ENCODE results near the gene NHEJ1.

NHEJ1 gene

DNA sequence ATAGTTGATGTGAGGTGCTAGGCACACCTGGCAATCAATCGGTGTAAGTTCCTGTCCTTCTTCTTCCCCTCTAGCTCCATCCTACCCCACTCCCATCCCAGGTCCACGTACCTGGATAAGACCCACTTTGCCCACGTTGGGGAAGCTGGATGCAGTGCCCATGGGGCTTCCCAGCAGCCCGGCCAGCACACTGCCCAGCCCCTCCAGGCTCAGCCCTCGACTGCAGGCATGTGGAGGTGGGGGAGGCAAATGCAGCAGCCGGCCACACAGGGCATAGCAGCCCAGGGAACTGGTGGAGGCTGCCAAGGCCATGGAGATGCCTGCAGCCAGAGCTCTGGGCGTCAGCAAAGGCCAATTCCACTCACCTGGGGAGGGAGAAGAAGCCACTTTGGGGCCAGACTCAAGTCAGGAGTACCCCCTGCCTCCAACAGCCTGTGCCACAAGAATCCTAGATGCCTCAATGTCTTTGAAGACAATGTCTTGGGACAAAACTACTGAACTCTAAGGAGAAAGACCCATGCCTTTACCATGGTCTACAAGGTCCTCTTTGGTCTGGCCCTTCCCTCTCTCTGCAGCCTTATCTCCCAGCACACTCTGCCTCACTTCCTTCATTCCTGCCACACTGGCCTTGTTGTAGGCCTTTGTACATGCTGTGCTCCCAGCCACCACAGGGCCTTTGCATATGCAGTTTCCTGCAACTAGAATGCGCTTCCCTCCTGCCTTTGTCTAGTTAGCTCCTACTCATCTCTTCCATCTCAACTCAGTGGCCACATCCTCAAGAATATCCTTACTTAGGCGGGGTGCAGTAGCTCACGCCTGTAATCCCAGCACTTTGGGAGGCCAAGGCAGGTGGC is 4.7 kb upstream of the NHEJ1 start:
- H3K9me3 ChIP-seq (ENCODE audit: control insufficient read depth in 5 of 5, low read length in 5 of 5), result no peaks in the 10 kb centered on the region
- no peaks in the 10 kb centered on the region for H3K36me3 ChIP-seq (ENCODE audit: control insufficient read depth in 5 of 5, insufficient read depth in 5 of 5, low read length in 5 of 5)
- no peak overlapping the region for H3K27ac ChIP-seq (ENCODE audit: low read depth, low read length)
- H3K27me3 ChIP-seq (ENCODE audit: control insufficient read depth in 5 of 5, insufficient read depth in 4 of 5, low read length in 5 of 5), result no peaks in the 10 kb centered on the region
- H3K9ac ChIP-seq (ENCODE audit: low read length in 5 of 5), result peak overlapping the region in 1 of 5 donors; percentile 43
- H3K4me1 ChIP-seq (ENCODE audit: control insufficient read depth in 5 of 5, insufficient read depth in 5 of 5, low read length in 5 of 5), result peaks cover 2 to 6% (median 5%) of the 10 kb centered on the region in 5 donors
- no peak overlapping the region for H3K4me3 ChIP-seq (ENCODE audit: low read depth in 1 of 5, low read length in 5 of 5)

DNA sequence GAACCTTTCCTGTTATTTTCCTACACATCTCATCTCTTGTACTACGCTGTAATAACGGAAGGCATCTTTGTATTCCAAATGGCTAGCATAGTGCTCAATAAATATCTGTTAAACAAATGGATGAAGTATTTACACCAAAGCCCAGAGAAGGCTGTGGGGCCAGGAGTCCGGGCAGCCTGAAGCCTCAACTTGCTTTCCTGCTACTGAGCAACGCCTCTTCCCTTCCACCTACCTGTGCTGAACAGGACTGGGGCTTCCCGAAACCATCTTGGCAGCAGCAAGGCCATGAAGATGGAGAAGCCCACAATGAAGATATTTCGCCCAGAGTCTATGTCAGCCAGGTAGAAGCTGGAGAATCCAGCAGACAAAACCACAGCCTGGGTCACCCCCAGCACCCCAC is 2.5 kb upstream of the NHEJ1 start:
- no peaks in the 10 kb centered on the region for H3K27me3 ChIP-seq (ENCODE audit: control insufficient read depth in 5 of 5, insufficient read depth in 4 of 5, low read length in 5 of 5)
- H3K4me3 ChIP-seq (ENCODE audit: low read depth in 1 of 5, low read length in 5 of 5), result no peak overlapping the region
- no peaks in the 10 kb centered on the region for H3K9me3 ChIP-seq (ENCODE audit: control insufficient read depth in 5 of 5, low read length in 5 of 5)
- H3K4me1 ChIP-seq (ENCODE audit: control insufficient read depth in 5 of 5, insufficient read depth in 5 of 5, low read length in 5 of 5), result peaks cover 2 to 13% (median 11%) of the 10 kb centered on the region in 5 donors
- no peak overlapping the region for H3K9ac ChIP-seq (ENCODE audit: low read length in 5 of 5)
- no peak overlapping the region for H3K27ac ChIP-seq (ENCODE audit: low read depth, low read length)
- no peaks in the 10 kb centered on the region for H3K36me3 ChIP-seq (ENCODE audit: control insufficient read depth in 5 of 5, insufficient read depth in 5 of 5, low read length in 5 of 5)

DNA sequence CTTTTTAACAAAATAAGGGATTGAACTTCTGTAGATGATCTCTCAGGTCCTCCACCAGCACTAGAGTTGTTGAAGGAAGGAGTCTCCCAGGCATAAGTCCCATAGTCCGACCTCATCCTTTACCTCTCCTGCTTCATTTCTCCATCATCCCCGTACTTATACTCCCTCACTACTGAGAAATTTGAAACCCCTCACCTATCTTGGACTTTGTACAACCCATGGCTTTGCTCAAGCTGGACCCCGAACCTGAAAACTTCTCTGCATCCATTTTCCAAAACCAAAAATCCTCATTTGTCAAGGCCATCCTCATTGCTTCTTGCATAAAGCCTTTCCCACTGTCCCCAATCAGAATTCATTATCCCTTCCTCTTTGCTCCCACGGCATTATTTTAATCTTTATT is 482 bp upstream of the NHEJ1 start:
- Histone ChIP-seq H3K36me3 (ENCODE audit: control insufficient read depth in 5 of 5, insufficient read depth in 5 of 5, low read length in 5 of 5) (peaks cover 14 to 19% (median 15%) of the 10 kb centered on the region in 5 donors), H3K4me1 (ENCODE audit: control insufficient read depth in 5 of 5, insufficient read depth in 5 of 5, low read length in 5 of 5) (peaks cover 2 to 13% (median 11%) of the 10 kb centered on the region in 5 donors), H3K27me3 (ENCODE audit: control insufficient read depth in 5 of 5, insufficient read depth in 4 of 5, low read length in 5 of 5) (no peaks in the 10 kb centered on the region), H3K9ac (ENCODE audit: low read length in 5 of 5) (peak overlapping the region in 4 of 5 donors; percentile 17 to 89 (median 70)), H3K27ac (ENCODE audit: low read depth, low read length) (peak overlapping the region; percentile 69), H3K4me3 (ENCODE audit: low read depth in 1 of 5, low read length in 5 of 5) (peak overlapping the region; percentile 55 to 86 (median 80)), H3K9me3 (ENCODE audit: control insufficient read depth in 5 of 5, low read length in 5 of 5) (no peaks in the 10 kb centered on the region)

DNA sequence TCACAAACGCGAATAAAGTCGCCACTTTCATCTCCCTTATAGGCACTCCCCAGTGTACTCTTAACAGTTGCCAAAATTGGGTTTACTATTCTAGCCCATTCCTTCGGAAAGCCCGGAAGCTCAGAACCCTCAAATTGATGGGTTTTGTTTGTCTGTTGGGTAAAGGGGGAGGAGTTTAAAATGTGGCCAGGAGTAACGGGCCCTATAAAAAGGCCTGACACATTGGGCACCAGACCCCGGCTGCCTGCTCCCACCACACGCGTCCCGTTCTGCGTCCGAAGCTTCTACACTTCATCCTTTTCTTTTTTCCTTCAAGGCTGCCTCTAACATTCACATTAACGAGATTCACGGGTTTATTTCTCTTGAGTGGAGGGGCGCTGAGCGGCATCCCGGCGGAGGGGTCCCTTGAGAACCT is 837 bp downstream of the NHEJ1 start:
- Histone ChIP-seq H3K27ac (ENCODE audit: low read depth, low read length) (peak overlapping the region; percentile 69), H3K9me3 (ENCODE audit: control insufficient read depth in 5 of 5, low read length in 5 of 5) (no peaks in the 10 kb centered on the region), H3K36me3 (ENCODE audit: control insufficient read depth in 5 of 5, insufficient read depth in 5 of 5, low read length in 5 of 5) (peaks cover 14 to 19% (median 15%) of the 10 kb centered on the region in 5 donors), H3K4me1 (ENCODE audit: control insufficient read depth in 5 of 5, insufficient read depth in 5 of 5, low read length in 5 of 5) (peaks cover 2 to 13% (median 11%) of the 10 kb centered on the region in 5 donors), H3K27me3 (ENCODE audit: control insufficient read depth in 5 of 5, insufficient read depth in 4 of 5, low read length in 5 of 5) (no peaks in the 10 kb centered on the region), H3K4me3 (ENCODE audit: low read depth in 1 of 5, low read length in 5 of 5) (peak overlapping the region; percentile 51 to 86 (median 80)), H3K9ac (ENCODE audit: low read length in 5 of 5) (peak overlapping the region in 3 of 5 donors; percentile 58 to 89 (median 70))

DNA sequence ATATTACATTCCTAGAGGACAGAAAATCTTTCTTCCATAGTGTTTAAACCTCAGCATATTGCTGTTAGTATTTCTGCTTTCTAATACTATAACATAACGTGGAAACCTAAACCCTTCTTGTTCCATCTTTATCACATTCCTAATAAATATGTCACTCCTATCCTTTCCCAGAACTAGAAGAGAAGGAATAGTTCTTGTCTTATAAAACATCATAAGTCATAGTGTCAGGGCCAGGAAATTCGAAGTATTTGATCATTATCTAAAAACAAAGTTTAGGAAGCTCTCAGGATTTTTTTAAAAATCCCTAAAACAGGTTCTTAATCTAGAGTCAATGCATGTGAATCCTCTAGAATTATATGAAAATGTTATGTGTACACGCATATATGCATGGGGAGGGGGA is 2.0 kb downstream of the NHEJ1 start:
- Histone ChIP-seq H3K36me3 (ENCODE audit: control insufficient read depth in 5 of 5, insufficient read depth in 5 of 5, low read length in 5 of 5) (peaks cover 18 to 26% (median 19%) of the 10 kb centered on the region in 5 donors), H3K4me1 (ENCODE audit: control insufficient read depth in 5 of 5, insufficient read depth in 5 of 5, low read length in 5 of 5) (peaks cover 2 to 13% (median 11%) of the 10 kb centered on the region in 5 donors), H3K27ac (ENCODE audit: low read depth, low read length) (no peak overlapping the region), H3K9ac (ENCODE audit: low read length in 5 of 5) (no peak overlapping the region), H3K4me3 (ENCODE audit: low read depth in 1 of 5, low read length in 5 of 5) (no peak overlapping the region), H3K9me3 (ENCODE audit: control insufficient read depth in 5 of 5, low read length in 5 of 5) (no peaks in the 10 kb centered on the region), H3K27me3 (ENCODE audit: control insufficient read depth in 5 of 5, insufficient read depth in 4 of 5, low read length in 5 of 5) (no peaks in the 10 kb centered on the region)

DNA sequence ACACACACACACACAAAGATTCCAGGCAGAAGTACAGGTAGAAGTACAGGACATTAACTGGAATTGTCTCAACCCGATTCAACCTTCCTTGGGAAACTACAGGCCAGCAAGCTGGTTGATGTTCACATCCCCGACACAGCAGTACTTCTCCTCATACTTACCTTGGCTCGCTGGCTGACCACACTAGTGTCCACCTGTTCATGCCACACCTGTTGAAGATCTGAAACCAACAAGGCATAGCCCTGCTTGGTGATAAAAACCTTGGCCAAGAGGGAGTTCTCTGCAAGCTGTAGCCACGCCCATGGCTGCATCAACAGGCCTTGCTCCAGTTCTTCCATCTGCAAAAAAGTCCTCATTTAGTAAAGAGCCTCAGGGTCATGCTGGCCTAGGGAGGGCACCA is 2.6 kb downstream of the NHEJ1 start:
- Histone ChIP-seq H3K27ac (ENCODE audit: low read depth, low read length) (no peak overlapping the region), H3K4me3 (ENCODE audit: low read depth in 1 of 5, low read length in 5 of 5) (no peak overlapping the region), H3K9ac (ENCODE audit: low read length in 5 of 5) (no peak overlapping the region), H3K9me3 (ENCODE audit: control insufficient read depth in 5 of 5, low read length in 5 of 5) (no peaks in the 10 kb centered on the region), H3K36me3 (ENCODE audit: control insufficient read depth in 5 of 5, insufficient read depth in 5 of 5, low read length in 5 of 5) (peaks cover 18 to 29% (median 22%) of the 10 kb centered on the region in 5 donors), H3K4me1 (ENCODE audit: control insufficient read depth in 5 of 5, insufficient read depth in 5 of 5, low read length in 5 of 5) (peaks cover 2 to 13% (median 11%) of the 10 kb centered on the region in 5 donors), H3K27me3 (ENCODE audit: control insufficient read depth in 5 of 5, insufficient read depth in 4 of 5, low read length in 5 of 5) (no peaks in the 10 kb centered on the region)

DNA sequence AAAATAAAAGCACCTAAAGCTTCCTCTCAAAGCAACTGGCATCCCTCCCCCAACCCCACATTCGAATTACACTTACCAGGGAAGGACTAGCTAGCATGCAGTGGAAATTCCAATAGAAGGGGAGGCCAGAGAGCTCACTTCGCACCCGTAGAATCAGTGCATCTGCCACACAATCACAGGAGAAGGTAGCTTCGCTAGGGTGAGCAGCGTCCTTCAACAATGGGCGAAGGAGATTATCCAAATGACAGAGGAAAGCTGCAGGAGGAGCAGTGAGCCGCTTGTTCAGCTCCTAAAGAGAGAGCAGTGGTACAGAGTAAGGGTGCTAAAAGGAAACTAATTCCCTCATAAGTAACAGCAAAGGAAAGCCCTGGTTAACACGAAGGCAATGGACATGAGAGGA is 3.2 kb downstream of the NHEJ1 start:
- Histone ChIP-seq H3K27ac (ENCODE audit: low read depth, low read length) (no peak overlapping the region), H3K36me3 (ENCODE audit: control insufficient read depth in 5 of 5, insufficient read depth in 5 of 5, low read length in 5 of 5) (peaks cover 18 to 29% (median 22%) of the 10 kb centered on the region in 5 donors), H3K9me3 (ENCODE audit: control insufficient read depth in 5 of 5, low read length in 5 of 5) (no peaks in the 10 kb centered on the region), H3K4me1 (ENCODE audit: control insufficient read depth in 5 of 5, insufficient read depth in 5 of 5, low read length in 5 of 5) (peaks cover 2 to 13% (median 11%) of the 10 kb centered on the region in 5 donors), H3K9ac (ENCODE audit: low read length in 5 of 5) (no peak overlapping the region), H3K27me3 (ENCODE audit: control insufficient read depth in 5 of 5, insufficient read depth in 4 of 5, low read length in 5 of 5) (no peaks in the 10 kb centered on the region), H3K4me3 (ENCODE audit: low read depth in 1 of 5, low read length in 5 of 5) (no peak overlapping the region)

DNA sequence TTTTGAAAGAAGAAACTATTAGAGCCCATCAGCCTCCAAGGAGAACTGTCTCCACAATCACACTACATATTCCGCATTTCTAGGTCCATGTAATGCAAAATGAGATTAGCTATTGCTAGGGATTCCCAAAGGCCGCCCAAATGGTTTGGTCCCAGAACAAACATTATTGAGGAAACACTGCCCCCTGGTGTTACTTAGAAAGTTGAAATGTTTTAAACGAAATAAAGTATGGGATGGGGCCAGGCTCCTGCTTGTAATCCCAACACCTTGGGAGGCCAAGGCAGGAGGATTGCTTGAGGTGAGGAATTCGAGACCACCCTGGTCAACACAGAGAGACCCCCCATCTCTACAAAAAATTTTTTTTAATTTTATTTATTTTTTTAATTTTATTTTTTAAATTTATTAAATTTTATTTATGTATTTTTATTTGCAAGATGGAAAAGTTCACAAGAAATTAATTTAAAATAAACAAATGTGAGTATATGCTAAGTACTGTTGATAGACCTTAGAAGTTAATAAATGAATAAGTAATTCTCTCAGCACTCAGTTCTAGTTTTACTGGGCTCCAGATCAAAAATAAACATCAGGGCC is 5.5 kb downstream of the NHEJ1 start:
- Histone ChIP-seq H3K4me1 (ENCODE audit: control insufficient read depth in 5 of 5, insufficient read depth in 5 of 5, low read length in 5 of 5) (peaks cover 0 to 7% (median 6%) of the 10 kb centered on the region in 5 donors), H3K36me3 (ENCODE audit: control insufficient read depth in 5 of 5, insufficient read depth in 5 of 5, low read length in 5 of 5) (peaks cover 18 to 29% (median 22%) of the 10 kb centered on the region in 5 donors), H3K4me3 (ENCODE audit: low read depth in 1 of 5, low read length in 5 of 5) (no peak overlapping the region), H3K9me3 (ENCODE audit: control insufficient read depth in 5 of 5, low read length in 5 of 5) (no peaks in the 10 kb centered on the region), H3K27me3 (ENCODE audit: control insufficient read depth in 5 of 5, insufficient read depth in 4 of 5, low read length in 5 of 5) (no peaks in the 10 kb centered on the region), H3K9ac (ENCODE audit: low read length in 5 of 5) (no peak overlapping the region), H3K27ac (ENCODE audit: low read depth, low read length) (no peak overlapping the region)

DNA sequence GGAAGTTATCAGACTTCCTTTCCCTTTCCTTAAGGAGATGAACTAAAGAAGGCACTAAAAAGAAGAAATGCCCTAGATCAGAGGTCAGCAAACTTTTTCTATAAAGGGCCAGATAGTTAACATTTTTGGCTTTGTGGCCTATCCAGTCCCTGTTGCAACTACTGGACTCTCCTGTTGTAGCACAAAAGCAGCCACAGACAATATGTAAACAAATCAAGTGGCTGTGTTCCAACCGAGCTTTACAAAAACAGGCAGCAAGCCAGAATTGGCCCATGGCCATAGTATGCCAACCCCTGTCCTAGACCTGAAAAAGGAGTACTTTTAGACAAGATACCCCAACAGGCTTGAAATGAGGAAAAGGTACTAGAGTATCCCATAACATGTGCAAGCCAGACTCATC is 10.9 kb downstream of the NHEJ1 start:
- H3K9me3 ChIP-seq (ENCODE audit: control insufficient read depth in 5 of 5, low read length in 5 of 5), result no peaks in the 10 kb centered on the region
- peak overlapping the region in 2 of 5 donors; percentile 20 to 22 for H3K9ac ChIP-seq (ENCODE audit: low read length in 5 of 5)
- no peak overlapping the region for H3K4me3 ChIP-seq (ENCODE audit: low read depth in 1 of 5, low read length in 5 of 5)
- H3K4me1 ChIP-seq (ENCODE audit: control insufficient read depth in 5 of 5, insufficient read depth in 5 of 5, low read length in 5 of 5), result peaks cover 0 to 6% (median 0%) of the 10 kb centered on the region in 5 donors
- H3K27me3 ChIP-seq (ENCODE audit: control insufficient read depth in 5 of 5, insufficient read depth in 4 of 5, low read length in 5 of 5), result no peaks in the 10 kb centered on the region
- peaks cover 18 to 42% (median 35%) of the 10 kb centered on the region in 5 donors for H3K36me3 ChIP-seq (ENCODE audit: control insufficient read depth in 5 of 5, insufficient read depth in 5 of 5, low read length in 5 of 5)
- no peak overlapping the region for H3K27ac ChIP-seq (ENCODE audit: low read depth, low read length)

DNA sequence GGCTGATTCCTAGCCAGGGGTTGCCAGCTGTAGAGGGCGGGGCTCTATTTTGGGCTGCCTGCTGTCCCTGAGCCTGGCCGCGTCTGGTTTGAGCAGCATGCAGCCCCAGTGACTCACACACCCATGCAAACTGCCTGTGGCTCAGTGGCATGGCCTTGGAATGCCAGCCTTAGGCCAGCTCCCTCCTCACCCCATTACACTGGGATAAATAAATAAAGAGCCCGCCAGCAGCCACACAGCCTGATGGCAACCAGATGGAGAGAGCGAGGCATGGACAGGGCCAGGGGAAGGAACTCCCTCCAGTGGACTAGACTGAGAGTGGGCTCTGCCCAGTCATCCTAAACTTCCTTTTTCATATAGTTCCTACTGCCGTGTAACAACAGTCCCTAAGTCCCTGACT is 18.3 kb downstream of the NHEJ1 start:
- no peak overlapping the region for H3K27ac ChIP-seq (ENCODE audit: low read depth, low read length)
- no peak overlapping the region for H3K4me3 ChIP-seq (ENCODE audit: low read depth in 1 of 5, low read length in 5 of 5)
- no peaks in the 10 kb centered on the region for H3K9me3 ChIP-seq (ENCODE audit: control insufficient read depth in 5 of 5, low read length in 5 of 5)
- no peaks in the 10 kb centered on the region for H3K27me3 ChIP-seq (ENCODE audit: control insufficient read depth in 5 of 5, insufficient read depth in 4 of 5, low read length in 5 of 5)
- no peaks in the 10 kb centered on the region for H3K4me1 ChIP-seq (ENCODE audit: control insufficient read depth in 5 of 5, insufficient read depth in 5 of 5, low read length in 5 of 5)
- H3K9ac ChIP-seq (ENCODE audit: low read length in 5 of 5), result no peak overlapping the region
- H3K36me3 ChIP-seq (ENCODE audit: control insufficient read depth in 5 of 5, insufficient read depth in 5 of 5, low read length in 5 of 5), result peaks cover 31 to 69% (median 51%) of the 10 kb centered on the region in 5 donors
